Activated T-cell treated with anti-CD3 and anti-CD28 coated beads for 48 hours (primary cell): Measurements from ENCODE around the gene CES1.
A peak's percentile ranks its signal among the peaks of the same experiment; 100 is the strongest.
"Not testable (repeated sequence)": the region's sequence is repeated elsewhere in the genome, so short reads cannot be mapped to it uniquely, and the experiment has no call there.

Experiments used
- DNase-seq: peaks from one replicate; pipeline ENCODE4 v3.0.0-alpha.2; 2020; ENCODE audit warnings: low read depth

The CES1 gene

DNA sequence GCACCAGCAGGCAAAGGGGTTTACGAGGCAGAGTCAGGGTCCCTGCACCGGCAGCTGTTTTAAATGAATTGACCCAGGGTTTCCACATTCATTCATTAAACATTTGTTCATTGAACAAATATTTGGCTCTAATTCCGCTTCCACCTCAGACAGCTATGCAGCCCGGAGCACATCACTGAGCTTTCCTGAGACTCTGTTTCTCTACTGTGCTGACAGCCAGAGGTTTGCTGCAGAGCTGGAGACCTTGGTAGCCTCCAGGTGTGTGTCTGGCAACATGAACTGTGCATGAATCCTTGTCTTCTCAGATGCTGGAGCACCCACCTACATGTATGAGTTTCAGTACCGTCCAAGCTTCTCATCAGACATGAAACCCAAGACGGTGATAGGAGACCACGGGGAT, 42.7 kb downstream of the CES1 start:
- not testable (repeated sequence) for DNase-seq

DNA sequence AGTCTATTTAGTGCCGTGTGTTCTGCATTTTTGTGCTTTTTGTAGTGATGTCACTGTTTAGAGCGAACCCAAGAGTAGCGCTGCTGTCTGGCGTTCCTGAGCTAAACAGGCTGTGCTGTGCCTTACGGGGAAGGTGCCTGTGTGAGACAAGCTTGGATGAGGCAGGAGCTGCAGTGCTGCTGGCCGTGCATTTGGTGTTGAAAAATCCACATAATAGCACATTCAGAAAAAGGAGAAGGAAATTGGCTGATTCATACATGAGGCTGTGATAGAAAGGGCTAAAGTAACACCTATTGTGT, 50.2 kb downstream of the CES1 start:
- not testable (repeated sequence) for DNase-seq

DNA sequence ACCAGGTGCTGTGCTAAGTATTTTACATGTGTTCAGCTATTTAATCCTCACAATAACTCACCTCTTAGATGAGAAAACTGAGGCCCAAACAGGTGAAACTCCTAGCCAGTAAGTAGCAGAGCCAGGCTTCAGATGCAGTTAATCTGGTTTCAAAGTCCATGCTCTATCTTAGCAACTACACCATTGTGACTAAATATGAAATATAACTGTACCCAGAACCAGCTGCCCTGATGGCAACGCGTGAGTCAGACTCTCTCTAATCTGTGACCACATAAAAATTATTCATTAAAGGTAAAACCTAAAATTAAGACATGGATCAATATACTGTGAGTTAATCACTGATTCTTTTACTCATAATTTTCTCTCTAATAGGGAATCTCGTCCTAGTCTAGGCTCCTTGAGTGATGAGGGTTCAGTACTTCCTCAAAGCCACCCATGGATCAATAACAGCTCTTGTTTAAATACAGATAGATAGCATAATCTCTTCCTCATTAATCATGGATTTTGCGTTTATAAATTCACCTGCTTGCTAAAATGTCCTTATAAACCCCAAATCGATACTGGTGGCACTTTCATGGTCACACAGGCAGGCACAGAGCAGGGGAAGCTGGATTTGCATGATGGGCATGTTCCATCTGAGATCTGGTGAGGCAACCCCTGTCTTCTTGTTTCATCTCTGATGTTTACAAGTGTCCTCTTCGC, 50.7 kb downstream of the CES1 start:
- DNase-seq = not testable (repeated sequence)

DNA sequence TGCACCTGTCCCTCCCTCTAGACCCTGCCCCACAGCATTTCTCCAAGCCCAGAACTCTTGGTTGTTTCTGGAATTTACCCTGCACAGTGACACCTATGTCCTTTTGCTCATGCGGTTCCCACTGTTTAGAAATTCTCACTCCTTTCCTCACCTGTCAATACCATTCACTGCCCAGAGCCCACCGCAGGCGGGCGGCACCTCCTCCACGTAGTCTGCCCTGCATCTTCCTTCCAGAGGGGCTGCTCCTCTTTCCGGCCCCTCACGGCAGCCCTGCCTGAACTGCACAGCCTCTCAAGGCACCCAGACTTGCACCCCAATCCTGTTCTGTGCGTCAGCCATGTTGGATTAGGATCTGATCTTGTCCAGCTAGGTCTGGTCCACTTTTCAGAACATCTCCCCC, 51.4 kb downstream of the CES1 start:
- DNase-seq = not testable (repeated sequence)

DNA sequence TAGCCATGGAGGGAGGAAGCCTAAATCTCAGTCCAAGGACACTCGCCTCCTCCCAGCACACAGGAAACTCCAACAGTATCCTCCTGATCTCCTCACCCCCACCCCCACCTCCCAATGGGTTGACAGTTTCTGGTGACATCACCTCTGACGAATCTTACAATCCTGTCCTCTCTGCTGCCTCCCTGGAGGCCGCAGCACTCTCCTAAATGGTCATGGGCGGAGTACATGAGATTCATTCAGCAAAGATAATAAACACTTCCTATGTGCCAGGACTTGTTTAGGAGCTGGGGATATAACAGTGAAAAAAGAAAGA, 52.8 kb downstream of the CES1 start:
- not testable (repeated sequence) for DNase-seq

DNA sequence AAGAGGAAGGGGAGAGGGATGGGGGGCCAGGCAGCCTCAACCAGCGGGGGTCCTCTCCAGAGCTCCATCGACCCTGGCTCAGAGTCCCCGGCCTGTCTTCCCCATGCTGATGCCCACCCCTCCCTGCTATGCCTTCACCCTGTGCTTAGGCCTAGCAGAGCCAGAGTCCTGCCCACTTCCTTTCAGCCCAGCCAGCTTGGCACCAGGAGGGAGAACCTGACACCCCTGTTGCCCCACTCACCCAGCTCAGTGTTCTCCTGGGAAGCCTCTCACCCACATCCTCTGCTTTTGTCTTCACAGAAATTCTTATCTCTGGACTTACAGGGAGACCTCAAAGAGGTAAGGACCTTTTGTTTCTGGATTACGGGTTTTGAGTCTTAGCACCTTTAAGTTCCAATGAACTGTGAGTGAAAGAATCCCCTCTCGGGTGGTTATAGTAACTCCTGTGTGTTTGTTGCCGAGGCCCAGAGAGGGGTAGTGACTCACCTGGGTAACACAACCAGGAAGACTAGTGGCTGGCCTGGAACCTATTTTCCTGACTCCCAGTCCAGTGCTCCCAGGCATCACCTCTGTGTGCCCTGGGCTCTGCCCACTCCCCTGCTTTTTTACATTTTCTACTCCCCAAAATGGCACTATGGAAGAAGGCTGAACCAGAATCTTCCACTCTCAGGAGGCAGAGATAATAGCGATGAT, 53.3 kb downstream of the CES1 start:
- no peak for DNase-seq

DNA sequence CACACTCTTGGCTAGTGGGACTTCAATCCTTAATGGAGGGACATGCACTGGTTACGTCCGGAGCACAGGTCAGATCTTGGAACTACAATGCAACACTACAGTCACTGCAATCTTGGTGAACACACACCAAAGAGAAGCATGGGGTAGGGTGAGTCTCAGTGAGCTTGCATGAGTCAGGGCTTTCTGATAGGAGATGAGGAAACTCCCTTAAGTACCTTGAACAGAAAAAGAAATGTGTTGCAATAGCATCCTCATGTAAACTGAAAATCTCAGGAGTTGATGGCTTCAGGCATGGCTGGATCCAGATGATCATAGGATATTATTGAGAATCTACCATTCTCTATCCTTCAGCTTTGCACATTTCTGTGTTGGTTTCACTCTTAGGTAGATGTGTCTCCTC, 54.1 kb downstream of the CES1 start:
- DNase-seq = no peak

DNA sequence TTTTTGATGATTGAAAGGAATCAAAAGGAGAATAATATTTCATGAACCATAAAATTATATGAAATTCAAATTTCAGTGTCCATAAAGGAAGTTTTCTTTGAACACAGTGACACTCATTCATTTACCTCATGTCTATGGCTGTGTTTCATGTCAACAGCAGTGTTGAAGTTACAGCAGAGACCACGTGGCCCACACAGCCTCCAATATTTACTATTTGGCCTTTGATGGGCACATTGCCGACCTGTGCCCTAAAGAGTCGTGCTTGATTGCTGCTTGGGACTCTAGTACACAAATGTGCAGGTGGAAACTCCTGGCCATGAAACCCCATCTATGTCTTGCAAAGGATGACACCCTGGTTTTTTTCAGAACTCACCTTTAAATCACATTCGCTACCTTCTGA, 57.0 kb downstream of the CES1 start:
- no peak for DNase-seq

DNA sequence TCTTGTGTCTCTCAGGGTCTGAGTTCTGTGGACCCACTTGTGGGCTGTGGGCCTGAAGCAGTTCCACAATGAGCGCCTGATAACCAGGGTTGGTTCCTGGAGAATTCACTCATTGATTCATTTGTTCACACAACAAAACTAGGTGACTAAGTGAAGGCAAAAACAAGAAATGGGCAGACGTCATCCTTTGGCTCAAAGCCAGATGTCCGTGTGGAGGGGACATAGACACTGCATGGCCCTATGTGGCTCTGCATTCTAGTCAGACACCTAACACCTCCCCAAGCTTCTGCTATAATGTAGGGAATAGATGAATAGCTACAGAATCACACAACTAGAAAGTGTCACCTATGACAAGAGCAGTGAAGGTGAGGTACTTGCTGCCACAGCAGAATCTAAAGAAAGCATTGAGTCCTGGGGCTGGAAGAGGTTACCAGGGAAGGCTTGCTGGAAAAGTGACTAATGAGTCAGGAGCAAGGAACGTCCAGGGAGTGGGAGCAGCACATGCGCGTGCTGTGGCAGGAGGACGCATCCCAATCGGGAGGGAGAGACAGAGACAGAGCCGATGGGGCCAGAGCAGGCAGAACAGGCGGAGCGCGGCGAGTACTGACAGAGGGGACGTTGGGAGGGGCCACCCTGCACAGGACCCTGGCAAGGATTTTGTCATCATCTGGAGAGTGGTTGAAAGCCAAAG, 58.9 kb downstream of the CES1 start:
- DNase-seq = no peak

DNA sequence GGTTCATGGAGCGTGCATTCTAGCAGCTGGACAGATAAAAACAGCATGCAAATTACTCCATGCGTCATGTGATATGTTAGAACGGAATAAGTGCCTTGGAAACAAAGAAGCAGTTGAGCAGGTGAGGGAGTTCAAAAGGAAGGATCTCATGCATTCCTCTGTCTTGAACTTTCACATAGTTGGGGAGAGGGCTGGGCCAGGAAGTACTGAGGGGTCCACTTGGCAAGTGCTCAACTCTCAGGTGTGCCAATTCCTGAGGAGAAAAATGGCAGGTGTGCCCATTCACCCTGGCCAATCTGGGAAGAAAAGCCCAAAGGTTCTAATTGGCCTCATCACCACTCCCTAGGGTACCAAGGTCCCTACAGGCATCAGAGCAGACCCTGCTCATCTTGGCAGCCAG, 67.7 kb downstream of the CES1 start:
- DNase-seq = no peak

DNA sequence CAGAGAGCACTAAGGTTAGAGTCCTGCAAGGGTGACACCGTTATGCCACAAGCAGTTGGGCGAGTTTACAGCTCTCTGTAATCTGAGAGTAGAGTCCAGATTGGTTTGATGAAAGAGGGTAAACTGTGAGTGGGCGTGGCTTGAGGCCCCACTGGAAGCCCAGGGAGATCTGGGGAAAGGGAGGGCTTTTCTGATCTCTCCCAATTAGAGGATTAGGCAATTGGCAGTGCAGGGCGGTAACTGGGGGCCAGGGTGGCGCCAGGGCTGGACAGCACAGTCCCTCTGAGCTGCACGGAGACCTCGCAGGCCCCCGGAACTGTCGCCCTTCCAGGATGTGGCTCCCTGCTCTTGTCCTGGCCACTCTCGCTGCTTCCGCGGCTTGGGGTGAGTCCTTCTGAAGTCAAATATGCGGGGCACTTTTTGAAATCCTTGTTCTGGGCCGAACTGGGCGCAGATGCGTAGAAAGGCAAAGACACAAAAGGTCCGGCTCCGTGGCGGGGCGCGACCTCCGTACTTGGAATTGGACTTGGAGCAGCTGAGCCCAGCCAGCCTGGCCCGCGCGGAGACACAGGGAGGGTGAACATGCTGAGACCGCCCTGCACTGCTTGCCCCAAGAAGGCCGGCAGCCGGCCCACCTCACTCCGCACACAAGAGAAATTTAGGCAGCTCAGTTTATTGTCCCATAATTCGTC, 72.4 kb downstream of the CES1 start:
- no peak for DNase-seq

DNA sequence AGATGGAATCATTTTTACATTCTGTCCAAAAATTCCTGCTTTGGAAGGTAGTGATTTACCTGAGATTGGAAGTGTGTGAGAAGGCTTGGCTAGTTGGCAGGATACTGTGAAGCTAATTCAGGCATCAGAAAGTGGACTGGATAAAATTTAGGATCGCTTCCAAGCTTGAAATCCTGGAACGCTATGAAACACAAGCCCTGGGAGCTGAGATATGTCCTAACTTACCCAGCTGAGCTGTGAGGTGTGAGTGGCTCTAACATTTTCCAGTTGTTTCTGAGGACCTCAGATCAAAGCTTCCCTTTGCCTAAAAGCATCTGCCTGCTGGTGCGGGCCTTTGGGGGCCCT, 73.0 kb downstream of the CES1 start:
- DNase-seq = not testable (repeated sequence)

DNA sequence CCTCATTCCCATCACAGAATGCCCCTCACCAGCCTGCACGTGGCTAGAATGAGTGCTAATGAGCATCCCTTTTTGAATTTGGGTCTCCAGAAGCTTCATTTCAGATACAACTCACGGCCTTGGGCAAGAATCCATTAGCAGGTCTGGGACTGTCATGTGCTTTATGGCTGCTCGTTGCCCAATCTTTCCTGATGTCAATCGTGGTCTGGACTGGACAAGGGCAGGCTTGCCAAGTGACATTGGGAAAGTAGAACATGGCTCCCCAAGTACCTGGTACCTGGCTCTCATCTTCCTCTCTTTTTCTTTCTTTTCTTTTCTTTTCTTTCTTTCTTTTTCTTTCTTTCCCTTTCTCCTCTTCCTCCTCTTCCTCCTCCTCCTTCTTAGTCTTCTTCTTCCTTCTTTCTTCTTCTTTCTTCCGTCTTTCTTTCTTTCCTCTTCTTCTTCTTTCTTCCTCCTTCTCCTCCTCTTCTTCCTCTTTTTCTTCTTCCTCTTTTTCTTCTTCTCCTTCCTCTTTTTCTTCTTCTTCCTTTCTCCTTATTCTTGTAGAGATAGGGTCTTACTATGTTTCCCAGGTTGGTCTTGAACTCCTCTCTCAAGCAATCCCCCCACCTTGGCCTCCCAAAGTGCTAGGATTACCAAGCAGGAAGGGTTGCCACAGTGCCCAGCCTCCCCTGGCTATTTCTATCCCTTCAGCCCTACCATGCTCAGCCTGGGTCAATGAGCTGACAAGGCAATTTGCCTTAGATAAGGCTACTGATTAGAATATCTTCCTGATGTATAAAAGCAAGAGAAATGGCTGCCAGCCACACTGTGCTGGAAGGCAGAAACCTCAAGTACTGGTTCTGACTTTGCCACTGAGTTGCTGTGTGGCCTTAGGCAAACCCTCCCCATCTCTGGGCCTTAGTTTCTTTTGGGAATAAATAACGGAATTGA, 75.0 kb downstream of the CES1 start:
- not testable (repeated sequence) for DNase-seq

DNA sequence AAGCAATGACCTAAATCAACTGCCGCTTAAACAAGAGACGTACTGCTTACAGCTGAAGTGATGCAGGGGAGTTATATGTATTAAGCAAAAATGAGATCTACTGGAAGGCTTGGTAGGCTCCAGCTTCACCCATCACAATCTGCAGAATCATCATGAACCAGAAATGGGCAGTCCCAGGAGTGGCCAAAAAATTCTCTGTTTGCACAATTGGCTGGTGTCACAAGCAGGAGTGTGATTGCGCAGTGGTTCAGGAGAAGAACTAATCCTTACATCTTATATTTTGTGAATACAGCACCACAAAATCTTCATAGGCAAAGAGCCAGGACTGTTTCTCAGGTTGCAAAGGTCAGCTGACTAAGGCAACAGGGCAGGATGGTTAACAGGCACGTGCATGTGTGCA, 75.9 kb downstream of the CES1 start:
- DNase-seq = no peak

DNA sequence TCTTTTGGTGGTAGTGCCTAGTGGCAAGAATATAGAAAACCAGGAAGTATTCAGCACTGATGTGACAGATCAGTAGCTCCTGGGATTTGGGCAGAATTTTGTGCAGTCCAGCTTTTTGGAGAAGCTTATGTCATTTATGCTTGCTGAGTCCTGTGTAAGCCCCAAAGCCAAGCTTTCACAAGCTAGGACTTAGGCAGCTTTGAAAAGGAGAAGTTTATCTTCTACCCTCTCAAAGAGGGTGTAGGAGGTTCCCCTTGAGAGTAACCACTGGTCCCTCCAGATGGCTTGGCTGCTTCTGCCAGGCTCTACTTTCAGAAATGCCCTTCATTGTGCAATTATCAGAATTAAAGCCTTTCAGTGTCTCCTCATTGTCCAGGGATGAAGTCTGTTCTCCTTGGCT, 78.8 kb downstream of the CES1 start:
- no peak for DNase-seq

DNA sequence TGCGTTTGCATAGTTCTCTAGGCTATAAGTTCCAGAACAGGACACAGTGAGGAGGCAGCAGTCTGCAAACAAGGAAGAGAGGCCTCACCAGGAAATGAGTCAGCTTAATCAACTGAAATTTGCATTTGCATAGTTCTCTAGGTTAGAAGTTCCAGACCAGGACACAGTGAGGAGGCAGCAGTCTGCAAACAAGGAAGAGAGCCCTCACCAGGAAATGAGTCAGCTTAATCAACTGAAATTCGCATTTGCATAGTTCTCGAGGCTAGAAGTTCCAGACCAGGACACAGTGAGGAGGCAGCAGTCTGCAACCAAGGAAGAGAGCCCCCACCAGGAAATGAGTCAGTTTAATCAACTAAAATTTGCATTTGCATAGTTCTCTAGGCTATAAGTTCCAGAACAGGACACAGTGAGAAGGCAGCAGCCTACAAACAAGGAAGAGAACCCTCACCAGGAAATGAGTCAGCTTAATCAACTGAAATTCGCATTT, 79.7 kb downstream of the CES1 start:
- peak; percentile 1 for DNase-seq
